ENCODE results near the gene SYCP2. TPM values are rescaled to one million over a fixed set of nuclear protein-coding genes. Genes with fewer than 3 reads are reported as not detected.

The SYCP2 gene
- total and polyA plus RNA-seq, 2 donors from 2014 or later: 2.1 to 3.0 TPM

DNA sequence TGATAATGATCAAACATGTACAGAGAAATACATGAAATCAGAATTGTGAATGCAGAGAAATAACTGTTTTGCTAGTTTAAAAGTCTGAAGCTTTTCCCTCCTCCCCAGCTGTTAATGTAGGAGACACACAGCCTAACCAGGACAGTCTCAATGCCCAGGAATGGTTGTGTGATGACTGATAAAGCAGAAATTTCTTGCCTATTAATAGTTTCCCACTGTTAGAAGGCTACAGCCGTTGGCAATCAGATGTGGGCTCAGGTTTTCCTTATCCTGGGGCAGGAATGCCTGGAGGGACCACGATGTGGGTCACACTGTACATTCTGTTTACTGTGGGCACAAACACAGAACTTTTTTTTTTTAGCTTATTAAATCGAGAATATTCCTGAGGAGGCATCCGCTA is 4.8 kb upstream of the SYCP2 start:
- Histone ChIP-seq H3K4me3 (ENCODE audit: low read length in 3 of 3) (peak overlapping the region in 2 of 3 donors; percentile 14 to 75), H3K27me3 (ENCODE audit: control insufficient read depth, insufficient read depth, low read length) (no peaks in the 10 kb centered on the region), H3K36me3 (ENCODE audit: control insufficient read depth in 2 of 3, insufficient read depth in 3 of 3, low read length in 3 of 3) (peaks cover 0 to 8% (median 0%) of the 10 kb centered on the region in 3 donors), H3K9me3 (ENCODE audit: control insufficient read depth in 2 of 3, insufficient read depth in 1 of 3, low read length in 3 of 3) (no peaks in the 10 kb centered on the region), H3K4me1 (ENCODE audit: control insufficient read depth in 2 of 3, insufficient read depth in 2 of 3, low read depth in 1 of 3, low read length in 3 of 3) (peaks cover 4 to 16% (median 10%) of the 10 kb centered on the region in 3 donors), H3K9ac (ENCODE audit: low read length in 3 of 3) (no peak overlapping the region), H3K27ac (ENCODE audit: low read depth in 2 of 2, low read length in 2 of 2) (no peak overlapping the region)
- DNase-seq (no peak), FAIRE-seq (no peak)
- TF ChIP-seq, protein P1, sequence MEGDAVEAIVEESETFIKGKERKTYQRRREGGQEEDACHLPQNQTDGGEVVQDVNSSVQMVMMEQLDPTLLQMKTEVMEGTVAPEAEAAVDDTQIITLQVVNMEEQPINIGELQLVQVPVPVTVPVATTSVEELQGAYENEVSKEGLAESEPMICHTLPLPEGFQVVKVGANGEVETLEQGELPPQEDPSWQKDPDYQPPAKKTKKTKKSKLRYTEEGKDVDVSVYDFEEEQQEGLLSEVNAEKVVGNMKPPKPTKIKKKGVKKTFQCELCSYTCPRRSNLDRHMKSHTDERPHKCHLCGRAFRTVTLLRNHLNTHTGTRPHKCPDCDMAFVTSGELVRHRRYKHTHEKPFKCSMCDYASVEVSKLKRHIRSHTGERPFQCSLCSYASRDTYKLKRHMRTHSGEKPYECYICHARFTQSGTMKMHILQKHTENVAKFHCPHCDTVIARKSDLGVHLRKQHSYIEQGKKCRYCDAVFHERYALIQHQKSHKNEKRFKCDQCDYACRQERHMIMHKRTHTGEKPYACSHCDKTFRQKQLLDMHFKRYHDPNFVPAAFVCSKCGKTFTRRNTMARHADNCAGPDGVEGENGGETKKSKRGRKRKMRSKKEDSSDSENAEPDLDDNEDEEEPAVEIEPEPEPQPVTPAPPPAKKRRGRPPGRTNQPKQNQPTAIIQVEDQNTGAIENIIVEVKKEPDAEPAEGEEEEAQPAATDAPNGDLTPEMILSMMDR (IDR thresholded peaks at IDR 0.05; ENCODE audit: borderline replicate concordance, extremely low read depth, insufficient read depth): no peak
- intact Hi-C loops (cut with DNase I): no loop called here

DNA sequence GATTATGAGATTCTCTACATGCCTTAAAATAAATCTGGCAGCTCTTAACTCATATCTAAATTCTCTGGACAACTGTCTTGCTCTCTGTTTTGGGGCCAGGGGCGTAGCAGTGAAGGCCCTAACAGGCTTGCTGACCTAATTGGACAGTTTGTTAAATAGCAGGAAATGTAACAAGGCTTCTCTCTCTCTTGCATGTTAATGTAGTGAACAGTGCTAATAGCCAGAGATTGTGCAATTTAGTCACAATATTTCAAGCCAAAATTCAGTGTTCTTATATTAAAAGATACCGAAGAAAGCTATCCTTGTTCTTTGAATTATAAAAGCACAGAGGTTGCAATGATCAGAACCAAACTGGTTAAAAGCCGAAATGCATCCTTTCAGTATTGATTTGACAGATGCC is 3.7 kb upstream of the SYCP2 start:
- FAIRE-seq (no peak), DNase-seq (no peak)
- Histone ChIP-seq H3K9me3 (ENCODE audit: control insufficient read depth in 2 of 3, insufficient read depth in 1 of 3, low read length in 3 of 3) (no peaks in the 10 kb centered on the region), H3K4me1 (ENCODE audit: control insufficient read depth in 2 of 3, insufficient read depth in 2 of 3, low read depth in 1 of 3, low read length in 3 of 3) (peaks cover 4 to 16% (median 10%) of the 10 kb centered on the region in 3 donors), H3K27me3 (ENCODE audit: control insufficient read depth, insufficient read depth, low read length) (no peaks in the 10 kb centered on the region), H3K4me3 (ENCODE audit: low read length in 3 of 3) (no peak overlapping the region), H3K9ac (ENCODE audit: low read length in 3 of 3) (no peak overlapping the region), H3K27ac (ENCODE audit: low read depth in 2 of 2, low read length in 2 of 2) (no peak overlapping the region), H3K36me3 (ENCODE audit: control insufficient read depth in 2 of 3, insufficient read depth in 3 of 3, low read length in 3 of 3) (no peaks in the 10 kb centered on the region)
- TF ChIP-seq, protein P1 (IDR thresholded peaks at IDR 0.05; ENCODE audit: borderline replicate concordance, extremely low read depth, insufficient read depth): no peak
- intact Hi-C loops (cut with DNase I): no loop called here

DNA sequence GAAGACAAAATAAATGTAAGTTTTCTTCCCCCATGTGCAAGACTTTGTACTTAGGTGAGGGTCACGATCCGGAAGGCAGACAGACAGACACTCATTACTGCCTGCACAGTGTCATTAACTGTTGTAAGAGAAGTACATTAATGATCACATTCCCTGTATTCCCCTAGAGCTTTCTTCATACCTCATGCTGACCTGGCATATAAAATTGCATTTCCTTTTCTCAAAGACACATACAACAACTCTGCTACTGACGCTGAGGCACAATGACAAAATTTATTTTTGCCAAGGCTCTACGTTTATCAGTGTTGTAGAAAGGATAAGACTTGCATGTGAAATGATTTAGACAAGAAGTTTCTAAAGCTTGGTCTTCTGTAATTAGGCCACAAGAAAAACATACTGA is 3.0 kb upstream of the SYCP2 start:
- intact Hi-C loops (cut with DNase I): no loop called here
- FAIRE-seq (no peak), DNase-seq (no peak)
- Histone ChIP-seq H3K4me1 (ENCODE audit: control insufficient read depth in 2 of 3, insufficient read depth in 2 of 3, low read depth in 1 of 3, low read length in 3 of 3) (peaks cover 2 to 16% (median 5%) of the 10 kb centered on the region in 3 donors), H3K9me3 (ENCODE audit: control insufficient read depth in 2 of 3, insufficient read depth in 1 of 3, low read length in 3 of 3) (no peaks in the 10 kb centered on the region), H3K4me3 (ENCODE audit: low read length in 3 of 3) (no peak overlapping the region), H3K27ac (ENCODE audit: low read depth in 2 of 2, low read length in 2 of 2) (no peak overlapping the region), H3K27me3 (ENCODE audit: control insufficient read depth, insufficient read depth, low read length) (no peaks in the 10 kb centered on the region), H3K9ac (ENCODE audit: low read length in 3 of 3) (no peak overlapping the region), H3K36me3 (ENCODE audit: control insufficient read depth in 2 of 3, insufficient read depth in 3 of 3, low read length in 3 of 3) (no peaks in the 10 kb centered on the region)
- TF ChIP-seq, protein P1 (IDR thresholded peaks at IDR 0.05; ENCODE audit: borderline replicate concordance, extremely low read depth, insufficient read depth): no peak
